CD4-positive, alpha-beta T cell (primary cell): ENCODE results near the gene MLIP. TPM values are rescaled to one million over a fixed set of nuclear protein-coding genes. Genes with fewer than 3 reads are reported as not detected.

ENCODE experiments used
- ATAC-seq: fragments of 200-7000 bp; cut with Tn5 transposase; one replicate; pipeline ENCODE4 v1.10.0; 2022; ENCODE audit warnings: mild to moderate bottlenecking; ENCODE audit not compliant: poor library complexity
- CTCF ChIA-PET: fragments of 350-600 bp; sonication (Branson Sonifier 250); formaldehyde crosslinking; loops from one replicate; lab custom pipeline; 2021; ENCODE audit warnings: antibody characterized with exemption, inconsistent platforms; lab: Charles Lee
- POLR2A ChIA-PET: fragments of 350-600 bp; sonication (Branson Sonifier 250); formaldehyde crosslinking; loops from one replicate; lab custom pipeline; 2021; ENCODE audit warnings: antibody characterized with exemption, inconsistent platforms; lab: Charles Lee
- DNase-seq, 14 experiments: peaks; one replicate each; pipeline ENCODE4 v3.0.0-alpha.2; 2013 to 2020; ENCODE audit warnings: mixed read lengths in 2 of 14
- H3K27ac ChIP-seq, 2 donors: one replicate each; pipeline versions ENCODE4 v1.5.1 to v1.7.0; 2013; ENCODE audit warnings: low read length in 2 of 2, low read depth in 1 of 2, mild to moderate bottlenecking in 1 of 2
- H3K27me3 ChIP-seq, 2 experiments: 1 replicate in 1 of 2; 2 replicates in 1 of 2; pipeline versions ENCODE4 v1.6.1 to v1.7.0; 2013; ENCODE audit warnings: low read length in 2 of 2, control low read depth in 1 of 2, mild to moderate bottlenecking in 1 of 2, moderate library complexity in 1 of 2; ENCODE audit not compliant: insufficient read depth in 2 of 2, control insufficient read depth in 1 of 2
- H3K36me3 ChIP-seq: one replicate; pipeline ENCODE4 v1.6.1; 2013; ENCODE audit warnings: low read length, control low read depth; ENCODE audit not compliant: insufficient read depth
- H3K4me1 ChIP-seq: one replicate; pipeline ENCODE4 v1.6.1; 2013; ENCODE audit warnings: low read length, control low read depth; ENCODE audit not compliant: insufficient read depth
- H3K4me3 ChIP-seq: one replicate; pipeline ENCODE4 v1.5.1; 2013; ENCODE audit warnings: mild to moderate bottlenecking, low read length, moderate library complexity
- H3K9me3 ChIP-seq, 2 experiments: 1 replicate in 1 of 2; 2 replicates in 1 of 2; pipeline versions ENCODE4 v1.6.1 to v1.7.0; 2013; ENCODE audit warnings: low read length in 2 of 2, mild to moderate bottlenecking in 2 of 2, control low read depth in 1 of 2, moderate library complexity in 1 of 2; ENCODE audit not compliant: control insufficient read depth in 1 of 2, insufficient read depth in 1 of 2
- H3K27ac Mint-ChIP-seq: one replicate; pipeline ENCODE4 v1.8.0; 2020; ENCODE audit warnings: mixed read lengths
- H3K27me3 Mint-ChIP-seq: one replicate; pipeline ENCODE4 v1.8.0; 2021; ENCODE audit warnings: mixed read lengths
- H3K36me3 Mint-ChIP-seq: one replicate; pipeline ENCODE4 v1.8.0; 2021; ENCODE audit warnings: low read depth, mixed read lengths
- H3K4me1 Mint-ChIP-seq: one replicate; pipeline ENCODE4 v1.8.0; 2021; ENCODE audit warnings: low read depth, mixed read lengths
- H3K4me3 Mint-ChIP-seq: one replicate; pipeline ENCODE4 v1.8.0; 2020; ENCODE audit warnings: mild to moderate bottlenecking, mixed read lengths
- H3K9me3 Mint-ChIP-seq: one replicate; pipeline ENCODE4 v1.8.0; 2020; ENCODE audit warnings: mixed read lengths
- CTCF ChIP-seq: fragments of 200-600 bp; IDR thresholded peaks from one replicate; pipeline ENCODE4 v1.8.0; 2022; ENCODE audit warnings: antibody characterized with exemption, mild to moderate bottlenecking
- intact Hi-C, 2 experiments: fragments of 100-400 bp; cut with DNase I in 1 of 2; cut with micrococcal nuclease in 1 of 2; formaldehyde crosslinking; loops; one replicate each; pipeline versions ENCODE4 v1.15.1 to v1.9.0; 2023 to 2025; cut with DNase I, micrococcal nuclease
- total RNA-seq, 174 experiments: library from RNA in 2 of 174; stranded (reverse) in 2 of 174; gene quantifications; one replicate each; pipeline ENCODE4 v1.2.3 and lab custom pipeline; 2021 to 2026

Gene MLIP
- total RNA-seq, 2 experiments from 2014 or later, result not detected

- Mint-ChIP-seq H3K36me3 (no peaks in the 10 kb centered on the region), H3K27ac (no peak overlapping the region), H3K4me1 (no peaks in the 10 kb centered on the region), H3K27me3 (no peaks in the 10 kb centered on the region), H3K9me3 (no peaks in the 10 kb centered on the region), H3K4me3 (no peak overlapping the region)
- no peaks in the 10 kb centered on the region for H3K4me1 ChIP-seq
- POLR2A ChIA-PET, result no interaction called here
- DNase-seq, result no peak
- H3K27me3 ChIP-seq, result no peaks in the 10 kb centered on the region
- CTCF ChIA-PET, result no interaction called here
- no peaks in the 10 kb centered on the region for H3K9me3 ChIP-seq
- no peak for ATAC-seq
- intact Hi-C loops, result no loop called here
- no peaks in the 10 kb centered on the region for H3K36me3 ChIP-seq
- no peak for TF ChIP-seq CTCF
- H3K4me3 ChIP-seq, result no peak overlapping the region
- H3K27ac ChIP-seq, result no peak overlapping the region
Measured at GRCh38 chr6:54193560-54193959, 82.3 kb downstream of the MLIP start.

- DNase-seq, result no peak
- H3K36me3 ChIP-seq, result no peaks in the 10 kb centered on the region
- H3K27me3 Mint-ChIP-seq, result no peaks in the 10 kb centered on the region
- no peaks in the 10 kb centered on the region for H3K9me3 Mint-ChIP-seq
- ATAC-seq, result no peak
- POLR2A ChIA-PET, result no interaction called here
- no peaks in the 10 kb centered on the region for H3K4me1 Mint-ChIP-seq
- H3K27me3 ChIP-seq, result no peaks in the 10 kb centered on the region
- no peaks in the 10 kb centered on the region for H3K36me3 Mint-ChIP-seq
- no peak overlapping the region for H3K4me3 ChIP-seq
- no peak for TF ChIP-seq CTCF
- no peaks in the 10 kb centered on the region for H3K9me3 ChIP-seq
- H3K4me3 Mint-ChIP-seq, result no peak overlapping the region
- H3K27ac Mint-ChIP-seq, result no peak overlapping the region
- no peak overlapping the region for H3K27ac ChIP-seq
- CTCF ChIA-PET, result no interaction called here
- no peaks in the 10 kb centered on the region for H3K4me1 ChIP-seq
- intact Hi-C loops, result no loop called here
Measured at GRCh38 chr6:54194067-54194466, 82.8 kb downstream of the MLIP start.

- no peaks in the 10 kb centered on the region for H3K4me1 ChIP-seq
- Mint-ChIP-seq H3K4me1 (no peaks in the 10 kb centered on the region), H3K27ac (no peak overlapping the region), H3K4me3 (no peak overlapping the region), H3K36me3 (no peaks in the 10 kb centered on the region), H3K9me3 (no peaks in the 10 kb centered on the region), H3K27me3 (no peaks in the 10 kb centered on the region)
- intact Hi-C loops, result no loop called here
- H3K36me3 ChIP-seq, result no peaks in the 10 kb centered on the region
- no peak overlapping the region for H3K4me3 ChIP-seq
- TF ChIP-seq CTCF, result no peak
- CTCF ChIA-PET, result no interaction called here
- POLR2A ChIA-PET, result no interaction called here
- no peak overlapping the region for H3K27ac ChIP-seq
- no peaks in the 10 kb centered on the region for H3K9me3 ChIP-seq
- no peaks in the 10 kb centered on the region for H3K27me3 ChIP-seq
- no peak for DNase-seq
- ATAC-seq, result no peak
Measured at GRCh38 chr6:54195637-54196036, 84.4 kb downstream of the MLIP start.
